PC-9 (cell line): ENCODE measurements around the gene PGRMC1.
"Not testable (repeated sequence)": the region's sequence is repeated elsewhere in the genome, so short reads cannot be mapped to it uniquely, and the experiment has no call there.

Experiments
- EZH2 ChIP-seq: fragments of 200-600 bp; sonication (generic); IDR thresholded peaks from 2 replicates; pipeline ENCODE4 v1.8.0; 2017; ENCODE audit warnings: antibody characterized with exemption, low read depth
- TF ChIP-seq, protein P1 (sequence below): fragments of 200-600 bp; sonication (generic); conservative IDR thresholded peaks from 2 replicates; pipeline ENCODE4 v1.6.1; 2017; ENCODE audit warnings: mixed run types, antibody characterized with exemption, mild to moderate bottlenecking, moderate library complexity

DNA sequence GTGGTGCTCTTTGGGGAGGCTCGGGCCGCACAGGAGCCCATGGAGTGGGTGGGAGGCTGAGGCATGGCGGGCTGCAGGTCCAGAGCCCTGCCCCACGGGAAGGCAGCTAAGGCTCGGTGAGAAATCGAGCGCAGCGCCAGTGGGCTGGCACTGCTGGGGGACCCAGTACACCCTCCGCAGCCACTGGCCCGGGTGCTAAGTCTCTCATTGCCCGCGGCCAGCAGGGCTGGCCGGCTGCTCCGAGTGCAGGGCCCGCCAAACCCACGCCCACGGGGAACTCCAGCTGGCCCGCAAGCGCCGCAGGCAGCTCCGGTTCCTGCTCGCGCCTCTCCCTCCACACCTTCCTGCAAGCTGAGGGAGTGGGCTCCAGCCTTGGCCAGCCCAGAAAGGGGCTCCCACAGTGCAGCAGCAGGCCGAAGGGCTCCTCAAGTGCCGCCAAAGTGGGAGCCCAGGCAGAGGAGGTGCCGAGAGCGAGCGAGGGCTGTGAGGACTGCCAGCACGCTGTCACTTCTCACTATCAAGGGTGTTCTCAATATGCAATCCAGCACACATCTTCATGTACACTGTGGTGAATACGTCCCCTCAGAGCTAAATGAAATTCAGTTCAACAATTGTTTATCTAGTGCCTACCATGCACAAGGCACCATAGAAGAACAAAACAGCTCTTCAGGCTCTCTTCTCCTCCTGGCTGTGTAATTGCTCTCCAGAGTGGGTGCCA lies 25.0 kb upstream of the PGRMC1 start:
- TF ChIP-seq, protein P1, sequence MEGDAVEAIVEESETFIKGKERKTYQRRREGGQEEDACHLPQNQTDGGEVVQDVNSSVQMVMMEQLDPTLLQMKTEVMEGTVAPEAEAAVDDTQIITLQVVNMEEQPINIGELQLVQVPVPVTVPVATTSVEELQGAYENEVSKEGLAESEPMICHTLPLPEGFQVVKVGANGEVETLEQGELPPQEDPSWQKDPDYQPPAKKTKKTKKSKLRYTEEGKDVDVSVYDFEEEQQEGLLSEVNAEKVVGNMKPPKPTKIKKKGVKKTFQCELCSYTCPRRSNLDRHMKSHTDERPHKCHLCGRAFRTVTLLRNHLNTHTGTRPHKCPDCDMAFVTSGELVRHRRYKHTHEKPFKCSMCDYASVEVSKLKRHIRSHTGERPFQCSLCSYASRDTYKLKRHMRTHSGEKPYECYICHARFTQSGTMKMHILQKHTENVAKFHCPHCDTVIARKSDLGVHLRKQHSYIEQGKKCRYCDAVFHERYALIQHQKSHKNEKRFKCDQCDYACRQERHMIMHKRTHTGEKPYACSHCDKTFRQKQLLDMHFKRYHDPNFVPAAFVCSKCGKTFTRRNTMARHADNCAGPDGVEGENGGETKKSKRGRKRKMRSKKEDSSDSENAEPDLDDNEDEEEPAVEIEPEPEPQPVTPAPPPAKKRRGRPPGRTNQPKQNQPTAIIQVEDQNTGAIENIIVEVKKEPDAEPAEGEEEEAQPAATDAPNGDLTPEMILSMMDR, result not testable (repeated sequence)
- TF ChIP-seq EZH2, result not testable (repeated sequence)
